ENCODE results near the gene BSX.

DNA sequence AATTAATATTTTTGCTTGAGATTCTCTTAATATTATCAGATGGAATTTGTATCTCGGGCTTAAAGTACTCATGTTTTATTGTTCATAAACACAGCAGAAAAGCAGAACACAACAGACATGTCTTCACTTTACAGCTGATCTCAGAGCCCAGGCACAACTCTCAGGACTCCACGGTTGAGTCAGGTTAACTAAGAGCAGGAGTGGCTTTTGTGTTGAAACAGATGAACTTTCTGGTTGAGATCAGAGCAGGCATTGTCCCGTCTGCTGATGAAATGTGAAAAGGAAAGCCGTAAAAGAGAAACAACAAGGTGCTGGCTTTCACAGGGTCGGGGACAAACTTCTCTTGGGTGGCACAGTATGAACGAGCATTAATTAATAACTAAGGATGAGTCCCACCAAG lies 50.1 kb downstream of the BSX start:
- TF ChIP-seq, protein P1, sequence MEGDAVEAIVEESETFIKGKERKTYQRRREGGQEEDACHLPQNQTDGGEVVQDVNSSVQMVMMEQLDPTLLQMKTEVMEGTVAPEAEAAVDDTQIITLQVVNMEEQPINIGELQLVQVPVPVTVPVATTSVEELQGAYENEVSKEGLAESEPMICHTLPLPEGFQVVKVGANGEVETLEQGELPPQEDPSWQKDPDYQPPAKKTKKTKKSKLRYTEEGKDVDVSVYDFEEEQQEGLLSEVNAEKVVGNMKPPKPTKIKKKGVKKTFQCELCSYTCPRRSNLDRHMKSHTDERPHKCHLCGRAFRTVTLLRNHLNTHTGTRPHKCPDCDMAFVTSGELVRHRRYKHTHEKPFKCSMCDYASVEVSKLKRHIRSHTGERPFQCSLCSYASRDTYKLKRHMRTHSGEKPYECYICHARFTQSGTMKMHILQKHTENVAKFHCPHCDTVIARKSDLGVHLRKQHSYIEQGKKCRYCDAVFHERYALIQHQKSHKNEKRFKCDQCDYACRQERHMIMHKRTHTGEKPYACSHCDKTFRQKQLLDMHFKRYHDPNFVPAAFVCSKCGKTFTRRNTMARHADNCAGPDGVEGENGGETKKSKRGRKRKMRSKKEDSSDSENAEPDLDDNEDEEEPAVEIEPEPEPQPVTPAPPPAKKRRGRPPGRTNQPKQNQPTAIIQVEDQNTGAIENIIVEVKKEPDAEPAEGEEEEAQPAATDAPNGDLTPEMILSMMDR (IDR thresholded peaks at IDR 0.05; ENCODE audit: low read length) = no peak
- TF ChIP-seq EZH2 (IDR thresholded peaks at IDR 0.05; ENCODE audit: borderline replicate concordance, low read length) = no peak
